ENCODE measurements around the gene TMEM60.

DNA sequence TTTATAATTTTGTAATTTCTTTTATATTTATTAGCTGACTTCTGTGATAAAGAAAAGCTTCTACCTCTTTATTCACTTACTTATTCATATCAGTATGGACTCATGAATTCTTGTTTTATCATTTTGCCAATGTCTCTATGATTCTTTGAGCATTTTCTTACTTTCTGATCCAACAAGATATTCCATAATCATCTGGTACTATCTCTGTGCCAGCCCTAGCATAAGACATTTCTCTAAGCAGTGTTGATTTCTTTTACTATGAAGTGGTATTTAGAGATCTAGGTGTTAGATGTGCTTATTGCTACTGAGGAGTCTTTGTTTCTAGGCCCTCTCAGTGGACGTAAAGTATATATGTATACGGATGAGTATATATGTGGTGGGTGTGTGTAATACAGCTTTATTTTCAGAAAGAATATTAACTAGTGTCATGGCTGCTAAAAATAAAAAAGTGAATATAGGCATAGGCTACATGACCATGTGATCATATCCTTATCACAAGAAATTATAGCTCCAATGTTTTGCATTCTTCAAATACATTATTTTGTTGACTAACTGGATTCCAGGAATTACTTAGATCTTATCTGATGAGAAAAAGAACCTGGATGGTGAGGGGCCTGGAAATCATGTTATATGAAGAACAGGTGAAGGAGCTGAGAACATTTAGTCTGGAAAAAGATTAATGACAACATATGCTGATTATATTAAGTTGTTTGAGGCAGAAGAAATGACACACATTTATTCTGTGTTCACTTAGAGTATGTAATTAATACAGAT lies 13.5 kb upstream of the TMEM60 start:
- TF ChIP-seq, protein P1, sequence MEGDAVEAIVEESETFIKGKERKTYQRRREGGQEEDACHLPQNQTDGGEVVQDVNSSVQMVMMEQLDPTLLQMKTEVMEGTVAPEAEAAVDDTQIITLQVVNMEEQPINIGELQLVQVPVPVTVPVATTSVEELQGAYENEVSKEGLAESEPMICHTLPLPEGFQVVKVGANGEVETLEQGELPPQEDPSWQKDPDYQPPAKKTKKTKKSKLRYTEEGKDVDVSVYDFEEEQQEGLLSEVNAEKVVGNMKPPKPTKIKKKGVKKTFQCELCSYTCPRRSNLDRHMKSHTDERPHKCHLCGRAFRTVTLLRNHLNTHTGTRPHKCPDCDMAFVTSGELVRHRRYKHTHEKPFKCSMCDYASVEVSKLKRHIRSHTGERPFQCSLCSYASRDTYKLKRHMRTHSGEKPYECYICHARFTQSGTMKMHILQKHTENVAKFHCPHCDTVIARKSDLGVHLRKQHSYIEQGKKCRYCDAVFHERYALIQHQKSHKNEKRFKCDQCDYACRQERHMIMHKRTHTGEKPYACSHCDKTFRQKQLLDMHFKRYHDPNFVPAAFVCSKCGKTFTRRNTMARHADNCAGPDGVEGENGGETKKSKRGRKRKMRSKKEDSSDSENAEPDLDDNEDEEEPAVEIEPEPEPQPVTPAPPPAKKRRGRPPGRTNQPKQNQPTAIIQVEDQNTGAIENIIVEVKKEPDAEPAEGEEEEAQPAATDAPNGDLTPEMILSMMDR (IDR thresholded peaks at IDR 0.05), result no peak
- TF ChIP-seq EP300 (IDR thresholded peaks at IDR 0.05) (no peak), POLR2A (IDR thresholded peaks at IDR 0.05) (no peak), POLR2AphosphoS5 (IDR thresholded peaks at IDR 0.05) (no peak)

Data from sigmoid colon (tissue), 4 donors.